GM12892 (cell line): ENCODE results near the gene RANBP9.

Source experiments
- DNase-seq: peaks from one replicate; pipeline ENCODE4 v3.0.0; 2011; ENCODE audit not compliant: insufficient read length
- FAIRE-seq: peaks from 2 replicates; lab custom pipeline; 2011; peaks lifted over from hg19 to GRCh38; lab: Jason Lieb, UNC
- POLR2A ChIP-seq: IDR thresholded peaks from 2 replicates; pipeline ENCODE4 v1.6.1; 2011; ENCODE audit warnings: low read depth, low read length, control low read depth
- POLR2AphosphoS5 ChIP-seq: IDR thresholded peaks from 2 replicates; pipeline ENCODE4 v1.6.1; 2011; ENCODE audit warnings: low read depth, low read length, control low read depth
- TAF1 ChIP-seq: IDR thresholded peaks from 2 replicates; pipeline ENCODE4 v1.6.1; 2011; ENCODE audit warnings: low read depth, mild to moderate bottlenecking, control low read depth, low read length, borderline replicate concordance

The RANBP9 gene

GRCh38 chr6:13729891-13730290 lies 18.3 kb upstream of the RANBP9 start:
- TF ChIP-seq TAF1: no peak
- TF ChIP-seq POLR2AphosphoS5: no peak
- TF ChIP-seq POLR2A: no peak
- DNase-seq (no peak), FAIRE-seq (no peak)

- TF ChIP-seq POLR2A (no peak), TAF1 (no peak), POLR2AphosphoS5 (no peak)
- DNase-seq (no peak), FAIRE-seq (no peak)
These were observed 13.9 kb upstream of the RANBP9 start for GRCh38 chr6:13725570-13725969.

- FAIRE-seq: no peak
- TF ChIP-seq POLR2A (no peak), TAF1 (no peak), POLR2AphosphoS5 (no peak)
- no peak for DNase-seq
These were observed 13.4 kb upstream of the RANBP9 start for GRCh38 chr6:13725052-13725451.

- FAIRE-seq (no peak), DNase-seq (no peak)
- TF ChIP-seq POLR2AphosphoS5 (no peak), TAF1 (no peak), POLR2A (no peak)
These were observed 12.5 kb upstream of the RANBP9 start for GRCh38 chr6:13724182-13724581.

GRCh38 chr6:13722880-13723279 lies 11.2 kb upstream of the RANBP9 start:
- TF ChIP-seq POLR2AphosphoS5 (no peak), POLR2A (no peak), TAF1 (no peak)
- FAIRE-seq: no peak

GRCh38 chr6:13718123-13718458 lies 6.5 kb upstream of the RANBP9 start:
- no peak for TF ChIP-seq TAF1
- no peak for TF ChIP-seq POLR2AphosphoS5
- TF ChIP-seq POLR2A: no peak
- FAIRE-seq: no peak
- DNase-seq: no peak

More at GRCh38 chr6:13722880-13723279, 11.2 kb upstream of the RANBP9 start:
- DNase-seq: no peak

- TF ChIP-seq POLR2A (no peak), TAF1 (no peak), POLR2AphosphoS5 (no peak)
- no peak for FAIRE-seq
- DNase-seq: no peak
These were observed 5.3 kb upstream of the RANBP9 start for GRCh38 chr6:13716955-13717295.

- DNase-seq (no peak), FAIRE-seq (no peak)
- TF ChIP-seq POLR2AphosphoS5: no peak
- no peak for TF ChIP-seq POLR2A
- no peak for TF ChIP-seq TAF1
These were observed 4.8 kb upstream of the RANBP9 start for GRCh38 chr6:13716225-13716954.

GRCh38 chr6:13715444-13715883 lies 3.8 kb upstream of the RANBP9 start:
- DNase-seq: no peak
- TF ChIP-seq TAF1 (no peak), POLR2A (no peak), POLR2AphosphoS5 (no peak)
- no peak for FAIRE-seq

- no peak for FAIRE-seq
- DNase-seq: no peak
- TF ChIP-seq POLR2A (no peak), TAF1 (no peak), POLR2AphosphoS5 (no peak)
These were observed 914 bp upstream of the RANBP9 start for GRCh38 chr6:13712599-13712898.

GRCh38 chr6:13711324-13711732 lies 307 bp downstream of the RANBP9 start:
- DNase-seq: peak; percentile 27
- no peak for TF ChIP-seq POLR2A
- TF ChIP-seq TAF1: no peak; the same call in 1 of the 2 replicates
- no peak; the same call in 1 of the 2 replicates for TF ChIP-seq POLR2AphosphoS5
- no peak for FAIRE-seq

GRCh38 chr6:13710552-13711323 lies 897 bp downstream of the RANBP9 start:
- no peak for FAIRE-seq
- DNase-seq: no peak
- no peak for TF ChIP-seq POLR2A
- TF ChIP-seq TAF1: no peak
- no peak for TF ChIP-seq POLR2AphosphoS5

- no peak for FAIRE-seq
- TF ChIP-seq POLR2A (no peak), POLR2AphosphoS5 (no peak), TAF1 (no peak)
- no peak for DNase-seq
These were observed 1.7 kb downstream of the RANBP9 start for GRCh38 chr6:13709689-13710551.
